Lung (tissue), 12 donors: ENCODE measurements around the gene VASH2. TPM values are rescaled to one million over a fixed set of nuclear protein-coding genes. Genes with fewer than 3 reads are reported as not detected.
A peak's percentile ranks its signal among the peaks of the same experiment; 100 is the strongest.
"Not testable (repeated sequence)": the region's sequence is repeated elsewhere in the genome, so short reads cannot be mapped to it uniquely, and the experiment has no call there.

Source experiments
- ATAC-seq: fragments of 200-7000 bp; cut with Tn5 transposase; one replicate; pipeline ENCODE4 v1.9.1; 2020; ENCODE audit warnings: moderate number of reproducible peaks; ENCODE audit not compliant: insufficient read depth, low FRiP score
- DNase-seq, 3 donors: peaks; one replicate each; pipeline ENCODE4 v3.0.0-alpha.2; 2013 to 2017
- H3K27ac ChIP-seq, 2 donors: one replicate each; pipeline ENCODE4 v1.5.1; 2013; ENCODE audit warnings: mild to moderate bottlenecking in 2 of 2, moderate library complexity in 2 of 2, control low read depth in 1 of 2, inconsistent platforms in 1 of 2, low read depth in 1 of 2, low read length in 1 of 2
- H3K27me3 ChIP-seq, 3 donors: one replicate each; pipeline ENCODE4 v1.5.1; 2013; ENCODE audit warnings: low read length in 2 of 3; ENCODE audit not compliant: control insufficient read depth in 3 of 3, insufficient read depth in 3 of 3
- H3K36me3 ChIP-seq, 4 donors: one replicate each; pipeline ENCODE4 v1.5.1; 2013; ENCODE audit warnings: low read length in 4 of 4, mild to moderate bottlenecking in 1 of 4, moderate library complexity in 1 of 4; ENCODE audit not compliant: control insufficient read depth in 4 of 4, insufficient read depth in 4 of 4
- H3K4me1 ChIP-seq, 5 donors: one replicate each; pipeline ENCODE4 v1.5.1; 2013; ENCODE audit warnings: low read length in 5 of 5, mild to moderate bottlenecking in 2 of 5, moderate library complexity in 1 of 5; ENCODE audit not compliant: control insufficient read depth in 5 of 5, insufficient read depth in 5 of 5
- H3K4me3 ChIP-seq: one replicate; pipeline ENCODE4 v1.5.1; 2013; ENCODE audit warnings: mild to moderate bottlenecking, control low read depth, moderate library complexity
- H3K9ac ChIP-seq, 2 donors: one replicate each; pipeline ENCODE4 v1.5.1; 2013; ENCODE audit warnings: low read length in 2 of 2, control low read depth in 1 of 2; ENCODE audit not compliant: insufficient read depth in 1 of 2
- H3K9me3 ChIP-seq, 4 donors: one replicate each; pipeline ENCODE4 v1.5.1; 2013; ENCODE audit warnings: low read length in 3 of 4, mild to moderate bottlenecking in 1 of 4, moderate library complexity in 1 of 4; ENCODE audit not compliant: control insufficient read depth in 4 of 4, insufficient read depth in 3 of 4
- CTCF ChIP-seq: IDR thresholded peaks from 2 replicates; pipeline ENCODE4 v1.5.1; 2012; ENCODE audit warnings: mild to moderate bottlenecking; ENCODE audit errors: control extremely low read depth, extremely low read depth
- WGBS, 2 donors: extraction: QIAGEN DNeasy Blood & Tissue Kit; methylation state at CpG; one replicate each; pipeline ENCODE4 v1.1.7; 2013; 5-methylcytosine and 5-hydroxymethylcytosine counted together
- polyA plus RNA-seq, 2 donors: library from polyadenylated mRNA; stranded (reverse); fragments of 200-250 nt; gene quantifications; one replicate each; pipeline ENCODE4 v1.2.1, GENCODE V29; 2013
- total RNA-seq, 2 donors: library from RNA; depleted of rRNA in 1 of 2; stranded (reverse); fragments of >200 nt in 1 of 2; gene quantifications; one replicate each; pipeline ENCODE4 v1.2.1, GENCODE V29; 2014 to 2021
- donor health status: control.
- donor health status: control.
- donor health status: Bipolar disorder and iron deficiency.
- donor health status: healthy.
- donor health status: DM: yes; HTN: yes; CAD: no.

VASH2 gene
- total and polyA plus RNA-seq, 4 donors, result 0.26 to 11.0 (median 1.1) TPM

- ATAC-seq, result not testable (repeated sequence)
Measured at GRCh38 chr1:212914110-212914509, 36.2 kb upstream of the VASH2 start.

GRCh38 chr1:212914789-212915188 is 35.6 kb upstream of the VASH2 start:
- DNase-seq (no peak), ATAC-seq (no peak)
- H3K27me3 ChIP-seq, result no peaks in the 10 kb centered on the region
- no peak for TF ChIP-seq CTCF
- H3K27ac ChIP-seq, result no peak overlapping the region
- 70 to 80% methylated on average over 3 of the region's 3 CpGs for WGBS, 2 donors
- H3K36me3 ChIP-seq, result no peaks in the 10 kb centered on the region
- H3K4me3 ChIP-seq, result no peak overlapping the region
- peaks cover 0 to 24% (median 7%) of the 10 kb centered on the region in 5 donors for H3K4me1 ChIP-seq
- no peak overlapping the region for H3K9ac ChIP-seq
- H3K9me3 ChIP-seq, result peaks cover 0 to 1% (median 0%) of the 10 kb centered on the region in 4 donors

More at GRCh38 chr1:212914110-212914509, 36.2 kb upstream of the VASH2 start:
- H3K9ac ChIP-seq, H3K27ac ChIP-seq, H3K4me3 ChIP-seq, H3K36me3 ChIP-seq, H3K9me3 ChIP-seq, H3K27me3 ChIP-seq, DNase-seq: not testable (repeated sequence)
- WGBS, 2 donors, result 79 to 92% methylated on average over 2 to 4 of the region's 5 CpGs
- H3K4me1 ChIP-seq, result peaks cover 0 to 24% (median 7%) of the 10 kb centered on the region in 5 donors

GRCh38 chr1:212915245-212916091 is 34.9 kb upstream of the VASH2 start:
- H3K9me3 ChIP-seq, result peaks cover 0 to 1% (median 0%) of the 10 kb centered on the region in 4 donors
- peak; percentile 51 for ATAC-seq
- H3K4me3 ChIP-seq, result no peak overlapping the region
- no peak for TF ChIP-seq CTCF
- peak; percentile 92 to 96 (median 96) for DNase-seq
- WGBS, 2 donors, result 79 to 85% methylated on average over 13 of the region's 13 CpGs
- H3K27ac ChIP-seq, result no peak overlapping the region
- no peaks in the 10 kb centered on the region for H3K27me3 ChIP-seq
- peaks cover 0 to 24% (median 7%) of the 10 kb centered on the region in 5 donors for H3K4me1 ChIP-seq
- H3K36me3 ChIP-seq, result no peaks in the 10 kb centered on the region
- H3K9ac ChIP-seq, result no peak overlapping the region

- Histone ChIP-seq H3K9ac (no peak overlapping the region), H3K36me3 (no peaks in the 10 kb centered on the region), H3K27me3 (no peaks in the 10 kb centered on the region), H3K4me1 (peaks cover 0 to 24% (median 7%) of the 10 kb centered on the region in 5 donors), H3K4me3 (no peak overlapping the region), H3K27ac (no peak overlapping the region), H3K9me3 (peaks cover 0 to 1% (median 0%) of the 10 kb centered on the region in 4 donors)
- peak; percentile 34 to 51 (median 49) for DNase-seq
- WGBS, 2 donors, result 20 to 21% methylated on average over 21 to 23 of the region's 23 CpGs
- TF ChIP-seq CTCF, result no peak
- ATAC-seq, result peak; percentile 62
Measured at GRCh38 chr1:212916481-212917133, 33.7 kb upstream of the VASH2 start.
